ENCODE measurements around the gene SPX.

SPX gene

DNA sequence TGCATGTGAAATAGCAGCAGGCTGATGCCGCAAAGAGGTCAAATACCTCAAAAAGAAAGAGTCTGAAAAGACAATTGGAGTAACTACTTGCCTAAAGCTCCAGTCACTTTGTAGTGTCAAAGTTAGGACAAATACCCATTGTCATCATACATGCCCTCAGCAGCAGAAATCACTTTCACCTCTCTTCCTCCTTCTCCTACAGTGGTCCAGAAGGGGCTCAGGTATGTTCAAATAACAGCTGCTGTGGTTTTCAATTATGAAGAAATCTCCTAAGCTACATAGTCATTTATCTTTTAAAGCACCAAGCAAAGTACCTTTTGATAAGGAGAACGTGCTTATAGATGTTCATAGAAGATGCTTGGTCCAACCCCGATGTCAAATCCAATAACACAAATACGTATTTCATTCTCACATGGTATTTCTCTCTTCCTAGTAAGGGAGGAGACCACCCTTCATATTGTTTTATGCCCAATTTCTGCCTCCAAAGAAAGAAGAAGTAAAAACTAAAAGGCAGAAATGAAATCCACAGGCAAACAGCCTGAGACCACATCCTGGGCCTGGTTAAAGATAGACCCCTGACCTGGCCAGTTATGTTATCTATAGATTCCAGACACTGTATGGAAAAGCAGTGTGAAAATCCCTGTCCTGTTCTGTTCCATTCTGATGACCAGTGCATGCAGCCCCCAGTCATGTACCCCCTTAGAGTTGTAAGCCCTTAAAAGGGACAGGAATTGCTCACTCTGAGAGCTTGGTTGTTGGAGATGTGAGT is 54.8 kb downstream of the SPX start:
- DNase-seq (ENCODE audit: low read depth): no peak

All from activated T-cell treated with anti-CD3 and anti-CD28 coated beads for 24 hours (primary cell).